Loucy (cell line): ENCODE results near the gene TBL1XR1.

Experiments used
- H2AFZ ChIP-seq: fragments of 200-600 bp; sonication (generic); 2 replicates; pipeline ENCODE4 v1.6.0; 2016; ENCODE audit warnings: antibody characterized with exemption, mild to moderate bottlenecking, low read length, moderate library complexity
- H3F3A ChIP-seq: fragments of 200-600 bp; 2 replicates; pipeline ENCODE4 v1.6.0; 2016; ENCODE audit warnings: antibody characterized with exemption, low read depth, mild to moderate bottlenecking
- H3K27me3 ChIP-seq: fragments of 200-600 bp; sonication (generic); 2 replicates; pipeline ENCODE4 v1.6.1; 2014; ENCODE audit warnings: low read length, mild to moderate bottlenecking; ENCODE audit not compliant: insufficient read depth, poor library complexity, severe bottlenecking
- H3K36me3 ChIP-seq: fragments of 200-600 bp; sonication (generic); 2 replicates; pipeline ENCODE4 v1.6.1; 2016; ENCODE audit warnings: low read length; ENCODE audit not compliant: insufficient read depth
- H3K4me1 ChIP-seq: fragments of 200-600 bp; sonication (generic); 2 replicates; pipeline ENCODE4 v1.5.1; 2014; ENCODE audit warnings: low read length, mild to moderate bottlenecking; ENCODE audit not compliant: insufficient read depth, poor library complexity, severe bottlenecking
- H3K4me2 ChIP-seq: fragments of 200-600 bp; sonication (generic); 2 replicates; pipeline ENCODE4 v1.6.0; 2014; ENCODE audit warnings: antibody characterized with exemption, low read length, low read depth, mild to moderate bottlenecking; ENCODE audit not compliant: poor library complexity, severe bottlenecking
- H3K4me3 ChIP-seq: fragments of 200-600 bp; sonication (generic); 2 replicates; pipeline ENCODE4 v1.5.1; 2014; ENCODE audit warnings: low read length, mild to moderate bottlenecking, mixed read lengths; ENCODE audit not compliant: poor library complexity, severe bottlenecking
- H3K79me2 ChIP-seq: fragments of 200-600 bp; sonication (generic); 2 replicates; pipeline ENCODE4 v1.6.1; 2014; ENCODE audit warnings: low read length; ENCODE audit not compliant: insufficient read depth
- H3K9ac ChIP-seq: fragments of 200-600 bp; sonication (generic); 2 replicates; pipeline ENCODE4 v1.6.0; 2014; ENCODE audit warnings: mild to moderate bottlenecking, low read depth, low read length, moderate library complexity; ENCODE audit not compliant: poor library complexity, severe bottlenecking
- H3K9me2 ChIP-seq: fragments of 200-600 bp; sonication (generic); replicated peaks from 2 replicates; pipeline ENCODE4 v1.6.1; 2016; ENCODE audit warnings: low read depth, low read length, mixed read lengths
- H3K9me3 ChIP-seq: fragments of 200-600 bp; sonication (generic); 2 replicates; pipeline ENCODE4 v1.6.1; 2014; ENCODE audit warnings: mild to moderate bottlenecking, antibody characterized with exemption, low read length, low read depth; ENCODE audit not compliant: insufficient read depth
- H4K20me1 ChIP-seq: fragments of 200-600 bp; sonication (generic); 2 replicates; pipeline ENCODE4 v1.6.0; 2014; ENCODE audit warnings: antibody characterized with exemption, low read length, mild to moderate bottlenecking; ENCODE audit not compliant: insufficient read depth, poor library complexity, severe bottlenecking
- EZH2phosphoT487 ChIP-seq: fragments of 200-600 bp; IDR thresholded peaks from 2 replicates; pipeline ENCODE4 v1.6.1; 2018; ENCODE audit warnings: antibody characterized with exemption, mild to moderate bottlenecking, moderate library complexity, borderline replicate concordance
- TF ChIP-seq, protein P1 (sequence below): fragments of 200-600 bp; sonication (generic); conservative IDR thresholded peaks from 2 replicates; pipeline ENCODE4 v1.5.1; 2014; ENCODE audit warnings: mild to moderate bottlenecking, antibody characterized with exemption, low read length

Gene TBL1XR1

DNA sequence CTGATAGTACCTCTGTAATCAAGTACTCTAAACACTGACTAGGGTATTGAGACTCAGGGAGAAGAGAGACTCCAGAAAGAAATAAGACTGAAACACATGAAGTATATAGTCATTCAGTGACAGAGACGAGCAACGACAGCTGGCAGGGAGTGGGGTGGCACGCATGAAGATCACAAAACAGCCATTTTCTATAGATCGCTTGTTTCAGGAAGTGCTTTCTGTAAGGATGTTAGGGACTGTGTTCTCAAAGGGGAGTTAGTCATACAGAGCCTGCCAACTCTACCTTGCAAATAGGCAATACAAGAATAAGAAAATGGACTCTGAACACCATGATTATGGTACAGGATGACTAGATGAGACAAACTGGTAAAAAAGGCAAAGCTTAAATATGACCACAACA lies 139.5 kb downstream of the TBL1XR1 start:
- Histone ChIP-seq H3K4me2 (no peak overlapping the region), H3K27me3 (no peaks in the 10 kb centered on the region), H3K9me3 (no peaks in the 10 kb centered on the region), H3K4me3 (no peak overlapping the region), H3K9me2 (no peaks in the 10 kb centered on the region), H3K79me2 (peaks cover 92% of the 10 kb centered on the region), H2AFZ (no peak overlapping the region), H3K36me3 (peaks cover 45% of the 10 kb centered on the region; the same call in 1 of the 2 replicates), H3K4me1 (peaks cover 4% of the 10 kb centered on the region), H3K9ac (no peak overlapping the region), H3F3A (no peaks in the 10 kb centered on the region), H4K20me1 (peaks cover 67% of the 10 kb centered on the region)
- no peak for TF ChIP-seq EZH2phosphoT487
- TF ChIP-seq, protein P1, sequence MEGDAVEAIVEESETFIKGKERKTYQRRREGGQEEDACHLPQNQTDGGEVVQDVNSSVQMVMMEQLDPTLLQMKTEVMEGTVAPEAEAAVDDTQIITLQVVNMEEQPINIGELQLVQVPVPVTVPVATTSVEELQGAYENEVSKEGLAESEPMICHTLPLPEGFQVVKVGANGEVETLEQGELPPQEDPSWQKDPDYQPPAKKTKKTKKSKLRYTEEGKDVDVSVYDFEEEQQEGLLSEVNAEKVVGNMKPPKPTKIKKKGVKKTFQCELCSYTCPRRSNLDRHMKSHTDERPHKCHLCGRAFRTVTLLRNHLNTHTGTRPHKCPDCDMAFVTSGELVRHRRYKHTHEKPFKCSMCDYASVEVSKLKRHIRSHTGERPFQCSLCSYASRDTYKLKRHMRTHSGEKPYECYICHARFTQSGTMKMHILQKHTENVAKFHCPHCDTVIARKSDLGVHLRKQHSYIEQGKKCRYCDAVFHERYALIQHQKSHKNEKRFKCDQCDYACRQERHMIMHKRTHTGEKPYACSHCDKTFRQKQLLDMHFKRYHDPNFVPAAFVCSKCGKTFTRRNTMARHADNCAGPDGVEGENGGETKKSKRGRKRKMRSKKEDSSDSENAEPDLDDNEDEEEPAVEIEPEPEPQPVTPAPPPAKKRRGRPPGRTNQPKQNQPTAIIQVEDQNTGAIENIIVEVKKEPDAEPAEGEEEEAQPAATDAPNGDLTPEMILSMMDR = no peak

DNA sequence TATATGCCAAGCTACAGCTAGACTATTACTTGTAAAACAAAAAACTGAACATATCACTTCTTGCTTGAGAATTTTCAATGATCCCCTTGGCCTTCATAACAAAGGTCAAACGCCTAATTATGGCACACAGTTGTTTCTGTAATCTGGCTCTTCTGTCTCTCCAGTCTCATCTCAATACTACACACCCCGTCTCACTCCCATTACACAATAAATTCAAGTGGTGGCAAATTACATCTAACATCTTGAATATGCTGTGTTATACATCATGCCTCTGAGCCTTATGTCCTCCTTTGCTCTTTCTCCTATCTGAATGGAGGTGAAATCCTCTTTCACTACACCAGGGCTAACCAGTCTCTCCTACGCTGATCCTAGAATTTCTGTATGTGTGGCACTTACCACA lies 140.4 kb downstream of the TBL1XR1 start:
- H3K4me1 ChIP-seq = peaks cover 4% of the 10 kb centered on the region
- TF ChIP-seq, protein P1 = no peak
- TF ChIP-seq EZH2phosphoT487 = no peak
- H3K9ac ChIP-seq = no peak overlapping the region
- no peaks in the 10 kb centered on the region for H3K9me3 ChIP-seq
- H3K4me3 ChIP-seq = no peak overlapping the region
- H3K27me3 ChIP-seq = no peaks in the 10 kb centered on the region
- H2AFZ ChIP-seq = no peak overlapping the region
- no peaks in the 10 kb centered on the region for H3F3A ChIP-seq
- peaks cover 88% of the 10 kb centered on the region for H3K79me2 ChIP-seq
- H3K9me2 ChIP-seq = no peaks in the 10 kb centered on the region
- H4K20me1 ChIP-seq = peaks cover 59% of the 10 kb centered on the region
- no peak overlapping the region for H3K4me2 ChIP-seq
- H3K36me3 ChIP-seq = peaks cover 45% of the 10 kb centered on the region; the same call in 1 of the 2 replicates

DNA sequence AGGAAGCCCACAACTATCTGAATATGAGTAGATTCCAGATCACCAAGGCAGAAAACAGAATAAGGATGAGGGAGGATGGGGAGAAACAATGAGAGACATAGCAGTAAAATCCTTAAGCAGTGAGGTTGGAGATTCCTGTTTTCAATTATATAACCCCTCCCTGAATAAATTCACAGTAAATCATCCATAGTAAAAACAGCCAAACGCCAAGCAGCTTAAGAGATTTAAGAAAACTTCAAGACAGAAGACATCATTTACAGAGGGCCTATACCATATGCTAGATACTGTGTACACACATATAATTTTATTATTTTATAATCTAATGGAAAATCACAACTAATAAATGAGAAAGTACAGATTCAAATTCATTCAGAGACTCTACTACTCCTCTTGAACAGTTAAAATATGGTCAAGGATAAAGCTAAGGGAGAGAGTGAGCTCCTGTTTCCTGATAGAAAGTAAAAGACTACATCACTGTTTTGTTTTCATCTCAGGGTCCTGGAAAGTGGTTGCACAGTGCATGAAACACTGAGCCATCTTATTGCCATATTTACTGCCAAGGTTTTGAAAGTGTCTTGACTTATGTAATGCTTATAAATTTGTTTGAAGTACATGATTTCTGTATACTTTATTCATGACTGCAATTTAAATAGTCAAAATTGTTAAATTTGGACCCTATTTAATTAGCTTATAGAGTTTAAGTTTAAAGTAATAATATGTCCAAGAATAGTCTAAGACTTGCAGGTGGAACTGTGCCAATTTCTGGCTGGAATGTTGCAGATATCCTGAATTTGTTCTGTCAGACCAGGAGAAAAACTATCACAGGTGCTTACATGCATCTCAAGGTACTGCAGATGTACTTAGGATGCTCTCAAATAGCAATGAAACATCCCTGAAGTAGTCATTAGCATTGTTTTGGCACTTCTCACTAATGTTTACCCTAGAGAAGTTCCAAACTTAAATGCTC lies 141.4 kb downstream of the TBL1XR1 start:
- H3K4me3 ChIP-seq = no peak overlapping the region
- H3K27me3 ChIP-seq = no peaks in the 10 kb centered on the region
- peaks cover 51% of the 10 kb centered on the region for H4K20me1 ChIP-seq
- peaks cover 45% of the 10 kb centered on the region; the same call in 1 of the 2 replicates for H3K36me3 ChIP-seq
- peaks cover 4% of the 10 kb centered on the region for H3K4me1 ChIP-seq
- peaks cover 80% of the 10 kb centered on the region for H3K79me2 ChIP-seq
- H3K9me3 ChIP-seq = no peaks in the 10 kb centered on the region
- H3F3A ChIP-seq = no peaks in the 10 kb centered on the region
- H3K4me2 ChIP-seq = no peak overlapping the region
- H3K9me2 ChIP-seq = no peaks in the 10 kb centered on the region
- no peak overlapping the region for H3K9ac ChIP-seq
- no peak for TF ChIP-seq EZH2phosphoT487
- TF ChIP-seq, protein P1 = no peak
- H2AFZ ChIP-seq = no peak overlapping the region
